Trophoblast cell (in vitro differentiated cells and primary cell): ENCODE measurements around the gene MORN1.

ENCODE experiments used
- DNase-seq, 2 donors: peaks; one replicate each; pipeline ENCODE4 v3.0.0-alpha.2; 2016
- H2AFZ ChIP-seq: 2 replicates; pipeline ENCODE4 v1.6.1; 2013; ENCODE audit warnings: low read length, moderate library complexity, mild to moderate bottlenecking; ENCODE audit not compliant: insufficient read depth, poor library complexity
- H2AK5ac ChIP-seq: 2 replicates; pipeline ENCODE4 v1.6.1; 2013; ENCODE audit warnings: mild to moderate bottlenecking, low read length
- H2BK120ac ChIP-seq: 2 replicates; pipeline ENCODE4 v1.6.1; 2013; ENCODE audit warnings: low read length, mild to moderate bottlenecking, moderate library complexity; ENCODE audit not compliant: insufficient read depth, poor library complexity
- H2BK12ac ChIP-seq: 2 replicates; pipeline ENCODE4 v1.6.1; 2013; ENCODE audit warnings: mild to moderate bottlenecking, low read length, moderate library complexity
- H2BK5ac ChIP-seq: 2 replicates; pipeline ENCODE4 v1.6.1; 2013; ENCODE audit warnings: low read length, low read depth, moderate library complexity, mild to moderate bottlenecking; ENCODE audit not compliant: poor library complexity
- H3K14ac ChIP-seq: 2 replicates; pipeline ENCODE4 v1.6.1; 2013; ENCODE audit warnings: mild to moderate bottlenecking, low read length
- H3K18ac ChIP-seq: 2 replicates; pipeline ENCODE4 v1.6.1; 2013; ENCODE audit warnings: mild to moderate bottlenecking, low read length
- H3K23ac ChIP-seq: 2 replicates; pipeline ENCODE4 v1.6.1; 2013; ENCODE audit warnings: low read length
- H3K27ac ChIP-seq: 2 replicates; pipeline ENCODE4 v1.5.1; 2013; ENCODE audit warnings: low read depth, mild to moderate bottlenecking, inconsistent platforms, low read length, moderate library complexity
- H3K27me3 ChIP-seq: 2 replicates; pipeline ENCODE4 v1.6.1; 2013; ENCODE audit warnings: inconsistent platforms, mild to moderate bottlenecking, low read length, moderate library complexity; ENCODE audit not compliant: insufficient read depth
- H3K36me3 ChIP-seq, 2 experiments: 1 replicate in 1 of 2; 2 replicates in 1 of 2; pipeline ENCODE4 v1.6.1; 2013; ENCODE audit warnings: low read length in 2 of 2, mild to moderate bottlenecking in 2 of 2, moderate library complexity in 1 of 2; ENCODE audit not compliant: insufficient read depth in 2 of 2, control insufficient read depth in 1 of 2
- H3K4ac ChIP-seq: 2 replicates; pipeline ENCODE4 v1.6.1; 2013; ENCODE audit warnings: low read depth, mild to moderate bottlenecking, low read length, moderate library complexity
- H3K4me1 ChIP-seq, 2 experiments: 1 replicate in 1 of 2; 2 replicates in 1 of 2; pipeline ENCODE4 v1.6.1; 2013; ENCODE audit warnings: low read length in 2 of 2, mild to moderate bottlenecking in 2 of 2, moderate library complexity in 1 of 2; ENCODE audit not compliant: insufficient read depth in 2 of 2, control insufficient read depth in 1 of 2
- H3K4me2 ChIP-seq: 2 replicates; pipeline ENCODE4 v1.6.1; 2013; ENCODE audit warnings: inconsistent platforms, mild to moderate bottlenecking, low read length, moderate library complexity
- H3K4me3 ChIP-seq: 2 replicates; pipeline ENCODE4 v1.5.1; 2013; ENCODE audit warnings: mild to moderate bottlenecking, low read depth, low read length, inconsistent platforms
- H3K79me1 ChIP-seq: one replicate; pipeline ENCODE4 v1.6.1; 2013; ENCODE audit warnings: low read length
- H3K79me2 ChIP-seq: 2 replicates; pipeline ENCODE4 v1.6.1; 2013; ENCODE audit warnings: low read length, mild to moderate bottlenecking; ENCODE audit not compliant: control insufficient read depth, insufficient read depth, poor library complexity
- H3K9ac ChIP-seq: 2 replicates; pipeline ENCODE4 v1.6.1; 2013; ENCODE audit warnings: mild to moderate bottlenecking, low read length
- H3K9me3 ChIP-seq: 2 replicates; pipeline ENCODE4 v1.6.1; 2013; ENCODE audit warnings: low read depth, mild to moderate bottlenecking, control low read depth, inconsistent platforms, low read length; ENCODE audit not compliant: insufficient read depth
- H4K12ac ChIP-seq: 2 replicates; pipeline ENCODE4 v1.6.1; 2013; ENCODE audit warnings: low read depth, mild to moderate bottlenecking, low read length, moderate library complexity
- H4K8ac ChIP-seq: 2 replicates; pipeline ENCODE4 v1.6.1; 2013; ENCODE audit warnings: low read depth, mild to moderate bottlenecking, low read length, moderate library complexity
- H4K91ac ChIP-seq: one replicate; pipeline ENCODE4 v1.6.1; 2013; ENCODE audit warnings: low read depth, mild to moderate bottlenecking, low read length, moderate library complexity
- WGBS: extraction: QIAGEN DNeasy Blood & Tissue Kit; methylation state at CpG from one replicate; pipeline ENCODE4 v1.1.7; 2013; ENCODE audit warnings: missing lambda C conversion rate; ENCODE audit not compliant: insufficient read length, insufficient coverage; ENCODE audit errors: extremely low coverage; 5-methylcytosine and 5-hydroxymethylcytosine counted together

Gene MORN1

DNA sequence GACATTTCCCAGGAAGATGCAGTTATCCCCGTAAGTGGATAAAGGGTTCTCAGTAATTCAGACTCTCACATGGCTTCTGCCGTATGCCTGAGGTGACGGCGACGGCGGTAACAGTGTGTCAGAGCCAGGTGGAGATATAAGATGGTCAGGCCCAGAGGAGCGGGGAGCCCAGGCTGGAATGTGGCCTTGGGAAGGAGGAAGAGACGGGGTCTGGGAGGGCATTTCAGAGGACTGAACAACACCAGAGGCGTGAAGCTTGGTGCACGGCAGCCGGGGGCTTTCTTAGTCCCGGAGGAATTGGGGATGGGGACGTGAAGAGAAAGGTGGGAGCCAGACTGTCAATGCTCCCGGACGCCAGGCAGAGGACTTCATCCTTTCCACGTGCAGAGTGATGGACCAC is 1.3 kb upstream of the MORN1 start:
- peaks cover 8% of the 10 kb centered on the region for H3K79me1 ChIP-seq
- H3K27me3 ChIP-seq: no peaks in the 10 kb centered on the region
- peak overlapping the region; percentile 4 for H3K18ac ChIP-seq
- no peak for DNase-seq
- no peak overlapping the region for H3K14ac ChIP-seq
- peaks cover 36 to 49% of the 10 kb centered on the region in 2 experiments for H3K36me3 ChIP-seq
- no peak overlapping the region for H2AFZ ChIP-seq
- H3K79me2 ChIP-seq: peaks cover 17% of the 10 kb centered on the region
- no peak overlapping the region for H3K4me3 ChIP-seq
- peak overlapping the region; percentile 55 for H4K12ac ChIP-seq
- no CpG with 5 or more reads among the region's 16 CpGs for WGBS
- H3K9me3 ChIP-seq: no peaks in the 10 kb centered on the region
- peak overlapping the region; percentile 22 for H4K8ac ChIP-seq
- no peak overlapping the region for H2BK12ac ChIP-seq
- H2BK120ac ChIP-seq: no peak overlapping the region
- H3K9ac ChIP-seq: peak overlapping the region; percentile 94
- no peak overlapping the region for H3K23ac ChIP-seq
- no peak overlapping the region for H2AK5ac ChIP-seq
- H3K4ac ChIP-seq: peak overlapping the region; percentile 90
- no peak overlapping the region for H4K91ac ChIP-seq
- no peak overlapping the region for H3K27ac ChIP-seq
- peaks cover 5 to 11% of the 10 kb centered on the region in 2 experiments for H3K4me1 ChIP-seq
- H3K4me2 ChIP-seq: peak overlapping the region; percentile 74
- no peak overlapping the region for H2BK5ac ChIP-seq

DNA sequence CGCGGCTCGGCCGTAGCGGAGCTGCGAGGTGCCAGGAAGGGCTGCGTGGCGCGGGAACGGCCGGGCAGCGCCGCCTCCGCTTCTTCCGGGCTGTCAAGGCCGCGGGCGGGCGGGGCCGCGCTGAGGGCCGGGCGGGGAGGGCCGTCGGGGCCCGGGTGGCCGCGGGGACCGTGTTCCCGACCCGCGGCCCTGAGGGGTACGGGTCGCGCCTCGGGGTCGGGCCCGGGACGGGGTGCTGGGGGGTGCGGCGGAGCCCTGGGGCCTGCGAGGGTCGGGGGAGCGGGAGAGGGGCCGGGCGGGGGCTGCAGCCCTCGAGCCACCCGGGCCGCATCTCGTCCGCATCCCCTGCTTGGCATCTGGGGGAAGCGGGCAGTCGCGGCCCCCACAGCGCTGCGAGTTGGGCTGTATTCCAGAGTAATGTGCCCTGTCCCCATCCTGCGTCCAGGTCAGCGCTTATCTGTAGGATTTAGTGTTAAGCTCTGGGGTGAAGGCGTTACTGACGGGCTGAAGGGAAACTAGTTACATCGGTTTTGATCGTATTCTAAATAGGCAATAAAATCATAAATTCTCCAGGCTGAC is 666 bp upstream of the MORN1 start:
- H3K4me2 ChIP-seq: peak overlapping the region; percentile 74
- H4K91ac ChIP-seq: peak overlapping the region; percentile 89
- peaks cover 17% of the 10 kb centered on the region for H3K79me2 ChIP-seq
- peak overlapping the region; percentile 76 for H3K18ac ChIP-seq
- H2AFZ ChIP-seq: peak overlapping the region; percentile 66
- peak in 1 of 2 donors; percentile 27 for DNase-seq
- no peak overlapping the region for H2BK12ac ChIP-seq
- H3K23ac ChIP-seq: no peak overlapping the region
- no peaks in the 10 kb centered on the region for H3K27me3 ChIP-seq
- peak overlapping the region; percentile 82 for H4K12ac ChIP-seq
- H2BK120ac ChIP-seq: peak overlapping the region; percentile 85
- H3K4me3 ChIP-seq: peak overlapping the region; percentile 100
- H2BK5ac ChIP-seq: peak overlapping the region; percentile 36
- peaks cover 8% of the 10 kb centered on the region for H3K79me1 ChIP-seq
- peaks cover 5 to 11% of the 10 kb centered on the region in 2 experiments for H3K4me1 ChIP-seq
- H3K14ac ChIP-seq: peak overlapping the region; percentile 88
- no peaks in the 10 kb centered on the region for H3K9me3 ChIP-seq
- peak overlapping the region; percentile 91 for H4K8ac ChIP-seq
- no CpG with 5 or more reads among the region's 62 CpGs for WGBS
- peak overlapping the region; percentile 86 for H3K4ac ChIP-seq
- peaks cover 33 to 47% of the 10 kb centered on the region in 2 experiments for H3K36me3 ChIP-seq
- peak overlapping the region; percentile 94 for H3K9ac ChIP-seq
- peak overlapping the region; percentile 89 for H2AK5ac ChIP-seq
- peak overlapping the region; percentile 49 for H3K27ac ChIP-seq

DNA sequence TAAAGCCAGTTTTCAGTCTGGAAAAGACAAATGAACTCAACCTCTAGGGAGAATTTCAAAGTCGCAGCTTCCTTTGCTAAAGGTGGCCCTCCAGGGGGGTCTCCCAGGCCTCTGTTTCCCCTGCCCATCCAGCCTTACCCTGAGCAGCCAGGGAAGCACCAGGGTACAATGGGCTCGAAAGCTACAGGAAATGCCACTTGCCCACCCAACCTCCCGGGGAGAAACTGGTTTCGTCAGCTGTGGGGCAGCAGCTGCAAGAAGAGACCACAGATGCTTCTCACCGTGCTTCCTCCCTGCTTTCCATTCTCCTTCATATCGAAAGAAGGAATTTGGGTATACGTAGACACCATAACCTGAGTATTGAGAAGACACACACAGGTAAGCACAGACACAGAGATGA is 1.7 kb downstream of the MORN1 start:
- H3K4me2 ChIP-seq: no peak overlapping the region
- H2BK12ac ChIP-seq: no peak overlapping the region
- WGBS: no CpG with 5 or more reads among the region's 7 CpGs
- no peak for DNase-seq
- no peak overlapping the region for H4K12ac ChIP-seq
- no peak overlapping the region for H2AK5ac ChIP-seq
- no peak overlapping the region for H3K4me3 ChIP-seq
- H3K9ac ChIP-seq: no peak overlapping the region
- H3K9me3 ChIP-seq: no peaks in the 10 kb centered on the region
- H3K79me2 ChIP-seq: peaks cover 17% of the 10 kb centered on the region
- H4K8ac ChIP-seq: no peak overlapping the region
- H2BK5ac ChIP-seq: no peak overlapping the region
- no peak overlapping the region for H2BK120ac ChIP-seq
- no peak overlapping the region for H3K23ac ChIP-seq
- H3K36me3 ChIP-seq: peaks cover 16 to 30% of the 10 kb centered on the region in 2 experiments
- no peak overlapping the region for H3K27ac ChIP-seq
- peaks cover 5 to 11% of the 10 kb centered on the region in 2 experiments for H3K4me1 ChIP-seq
- H3K14ac ChIP-seq: no peak overlapping the region
- H3K27me3 ChIP-seq: no peaks in the 10 kb centered on the region
- no peak overlapping the region for H3K4ac ChIP-seq
- no peak overlapping the region for H2AFZ ChIP-seq
- no peak overlapping the region for H3K18ac ChIP-seq
- peaks cover 8% of the 10 kb centered on the region for H3K79me1 ChIP-seq
- no peak overlapping the region for H4K91ac ChIP-seq

DNA sequence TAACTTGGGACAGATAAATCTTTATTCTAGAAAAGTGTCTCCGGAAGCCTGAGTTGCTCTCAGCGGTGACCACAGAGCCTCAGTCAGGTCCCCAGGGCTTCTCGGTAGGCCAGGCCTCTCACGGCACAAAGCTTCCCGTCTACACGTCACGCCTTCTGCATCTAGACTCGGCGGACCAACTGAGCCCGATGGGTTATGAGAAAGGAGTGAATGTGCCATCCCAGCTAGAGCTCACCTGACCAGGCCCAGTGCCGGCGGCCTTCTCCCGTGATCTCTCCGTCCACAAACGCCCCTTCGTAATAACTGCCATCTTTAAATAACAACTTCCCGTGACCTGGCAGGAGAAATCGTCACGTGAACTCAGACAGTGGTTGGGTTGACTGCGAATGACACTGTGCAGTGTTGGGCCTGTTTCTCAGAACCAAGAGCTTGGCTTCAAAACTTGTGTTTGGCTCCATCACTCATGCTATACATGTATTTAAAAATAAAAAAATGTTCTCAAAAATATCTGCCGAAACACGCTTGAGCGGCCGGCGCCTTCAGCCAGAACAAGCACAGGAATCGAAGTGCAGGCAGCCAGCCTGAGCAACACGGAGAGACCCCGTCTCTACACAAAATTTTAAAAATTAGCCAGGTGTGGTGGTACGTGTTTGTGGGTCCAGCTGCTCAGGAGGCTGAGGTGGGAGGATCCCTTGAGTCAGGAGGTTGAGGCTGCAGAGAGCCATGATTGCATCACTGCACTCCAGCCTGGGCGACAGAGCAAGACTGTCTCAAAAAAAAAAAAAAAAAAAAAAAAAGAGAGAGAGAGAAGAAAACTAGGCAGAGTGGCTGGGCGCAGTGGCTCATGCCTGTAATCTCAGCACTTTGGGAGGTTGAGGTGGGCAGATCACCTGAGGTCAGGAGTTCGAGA is 3.1 kb downstream of the MORN1 start:
- H4K12ac ChIP-seq: no peak overlapping the region
- H4K8ac ChIP-seq: no peak overlapping the region
- H2BK5ac ChIP-seq: no peak overlapping the region
- H3K9me3 ChIP-seq: no peaks in the 10 kb centered on the region
- H3K4me2 ChIP-seq: no peak overlapping the region
- H3K36me3 ChIP-seq: peaks cover 5 to 16% of the 10 kb centered on the region in 2 experiments
- H3K27ac ChIP-seq: no peak overlapping the region
- no peak overlapping the region for H3K14ac ChIP-seq
- H3K9ac ChIP-seq: no peak overlapping the region
- H4K91ac ChIP-seq: no peak overlapping the region
- H2AFZ ChIP-seq: no peak overlapping the region
- no peak overlapping the region for H2BK12ac ChIP-seq
- H3K79me1 ChIP-seq: peaks cover 8% of the 10 kb centered on the region
- peaks cover 5 to 11% of the 10 kb centered on the region in 2 experiments for H3K4me1 ChIP-seq
- H2AK5ac ChIP-seq: no peak overlapping the region
- no CpG with 5 or more reads among the region's 32 CpGs for WGBS
- no peak overlapping the region for H3K23ac ChIP-seq
- H2BK120ac ChIP-seq: no peak overlapping the region
- no peak overlapping the region for H3K4ac ChIP-seq
- H3K4me3 ChIP-seq: no peak overlapping the region
- no peak for DNase-seq
- peaks cover 17% of the 10 kb centered on the region for H3K79me2 ChIP-seq
- H3K18ac ChIP-seq: no peak overlapping the region
- H3K27me3 ChIP-seq: no peaks in the 10 kb centered on the region
